GM18507 (cell line): ENCODE results near the gene MAP3K20.
A peak's percentile ranks its signal among the peaks of the same experiment; 100 is the strongest.
"Not testable (repeated sequence)": the region's sequence is repeated elsewhere in the genome, so short reads cannot be mapped to it uniquely, and the experiment has no call there.

Experiments used
- DNase-seq: peaks from one replicate; pipeline ENCODE4 v3.0.0; 2011; ENCODE audit warnings: low read depth; ENCODE audit not compliant: insufficient read length; ENCODE audit errors: extremely low spot score
- FAIRE-seq: peaks from 2 replicates; lab custom pipeline; 2011; peaks lifted over from hg19 to GRCh38; lab: Jason Lieb, UNC

The MAP3K20 gene

DNA sequence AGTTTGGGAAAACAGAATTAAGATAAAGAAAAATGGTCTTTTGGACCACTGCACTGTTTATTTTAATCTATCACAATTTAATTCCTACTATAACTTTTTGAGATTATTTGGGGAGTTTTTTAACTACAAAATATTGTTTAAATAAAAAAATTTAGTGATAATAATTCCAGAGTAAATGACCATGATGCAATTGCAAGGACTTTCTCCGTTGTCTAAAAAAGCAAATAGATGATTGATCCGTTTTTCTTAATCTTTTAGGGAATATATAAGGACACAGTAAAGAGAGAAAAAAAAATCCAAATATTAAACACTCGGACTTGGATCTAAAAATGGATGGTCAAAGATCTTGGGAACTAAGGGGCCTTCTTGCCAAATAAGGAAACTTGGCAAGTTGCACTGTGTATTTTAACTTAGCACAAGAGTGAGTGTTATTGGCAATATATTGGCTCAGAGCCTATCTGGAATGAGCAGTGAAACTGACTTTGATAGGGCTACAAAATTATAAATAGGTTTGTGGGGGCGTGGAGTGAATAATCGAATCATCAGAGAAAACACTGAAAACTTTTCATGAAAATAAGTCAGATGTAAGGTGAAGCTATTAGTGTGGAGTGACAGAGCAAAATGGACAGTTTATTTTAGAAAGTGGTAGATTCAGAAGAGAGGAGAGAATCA lies 2.0 kb downstream of the MAP3K20 start:
- DNase-seq (no peak), FAIRE-seq (no peak)

- DNase-seq (no peak), FAIRE-seq (no peak)
Measured at GRCh38 chr2:173079141-173079540, 3.5 kb downstream of the MAP3K20 start.

- no peak for DNase-seq
- FAIRE-seq: no peak
Measured at GRCh38 chr2:173079973-173080860, 4.6 kb downstream of the MAP3K20 start.

DNA sequence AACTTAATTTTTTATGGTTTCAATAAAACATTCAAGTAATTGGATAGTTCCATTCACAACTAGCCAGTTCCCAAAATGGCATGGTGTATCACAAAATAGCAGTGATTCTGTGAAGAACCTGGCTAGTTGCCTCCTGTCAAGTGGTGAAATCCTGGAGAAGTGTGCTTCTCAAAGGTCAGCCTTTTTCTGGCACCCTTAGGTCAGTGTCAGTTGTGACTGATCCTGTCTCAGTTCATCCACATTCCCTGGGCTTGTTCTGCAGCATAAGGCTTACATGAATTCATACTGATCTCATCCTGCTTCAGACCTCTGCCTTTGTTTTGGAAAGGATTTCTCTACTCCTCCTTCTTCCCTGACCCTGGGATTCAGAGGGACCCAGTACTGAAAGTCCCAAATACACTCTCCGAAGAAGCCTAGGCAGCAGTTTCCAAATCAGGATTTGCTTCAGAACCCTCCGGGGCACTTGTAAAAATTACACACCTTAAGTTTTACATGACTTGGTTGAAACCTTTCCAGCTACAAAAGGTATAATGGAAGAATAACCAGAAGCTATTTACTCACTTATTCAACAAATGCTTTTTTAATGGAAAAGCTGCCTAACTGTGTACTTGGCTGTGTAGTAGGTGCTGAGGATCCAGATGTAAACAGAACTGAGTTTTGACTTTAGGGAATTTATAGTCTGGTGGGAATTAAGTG lies 11.0 kb downstream of the MAP3K20 start:
- FAIRE-seq: no peak
- DNase-seq: no peak

GRCh38 chr2:173087214-173087581 lies 11.6 kb downstream of the MAP3K20 start:
- DNase-seq: no peak
- FAIRE-seq: no peak

DNA sequence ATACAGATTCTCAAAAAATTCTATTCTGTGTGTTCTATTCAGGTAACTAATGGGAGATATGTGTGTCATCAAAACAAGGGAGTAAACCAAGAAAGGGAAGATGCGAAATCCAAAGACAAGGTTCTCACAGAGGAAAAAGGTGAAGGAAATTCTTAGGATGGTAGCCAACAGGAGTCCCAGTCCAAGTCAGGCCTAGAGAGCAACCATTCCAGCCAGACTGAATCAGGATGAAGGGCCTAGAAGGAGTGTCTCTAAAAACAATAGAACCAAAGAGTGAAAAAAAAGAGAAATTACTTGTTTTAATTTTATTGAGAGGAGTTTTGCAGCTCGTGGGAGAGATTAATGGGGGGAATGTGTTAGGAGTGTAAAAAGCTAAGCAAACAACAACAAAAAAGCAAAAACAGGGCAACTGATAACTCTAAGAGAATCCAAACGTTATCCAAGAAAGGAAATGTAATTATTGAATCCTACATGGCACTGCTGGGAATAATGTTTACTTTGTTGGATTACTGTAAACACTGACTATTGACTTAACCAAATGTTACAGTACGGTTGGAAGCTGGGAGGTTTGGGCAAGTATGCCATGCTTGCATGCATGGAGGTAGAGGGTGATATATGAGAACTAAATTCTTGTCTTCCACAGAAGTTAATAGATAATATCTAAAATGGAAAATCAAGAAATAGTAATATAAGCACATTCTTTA lies 12.3 kb downstream of the MAP3K20 start:
- no peak for FAIRE-seq

DNA sequence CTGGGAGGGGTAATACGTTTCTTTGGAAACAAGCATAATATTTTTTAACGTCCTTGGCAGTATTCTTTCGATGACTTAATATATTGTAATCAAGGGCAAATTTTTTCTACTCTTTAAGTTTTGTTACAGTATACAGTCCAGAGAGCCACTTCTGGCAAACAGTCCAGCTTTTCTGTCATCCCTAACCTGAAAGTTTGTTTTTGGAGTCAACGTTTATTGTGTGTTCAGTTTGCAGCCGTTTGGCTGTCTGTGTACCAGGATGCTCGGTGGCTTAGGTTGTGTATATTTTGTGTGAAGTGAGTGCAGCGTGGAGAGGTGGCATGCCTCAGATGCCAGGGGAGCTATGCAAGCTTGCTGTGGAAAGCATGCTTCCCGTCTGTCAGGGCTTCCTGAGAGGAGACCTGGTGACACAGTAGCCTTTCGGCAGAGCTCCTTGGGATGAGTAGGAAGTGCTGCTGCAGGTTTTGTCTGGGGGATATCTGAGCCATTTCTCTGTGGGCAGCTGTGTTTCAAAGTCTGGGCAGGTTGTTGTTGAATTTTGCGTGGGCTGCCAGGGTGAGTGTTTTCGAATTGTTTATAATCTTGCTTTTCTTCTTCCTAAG lies 14.7 kb downstream of the MAP3K20 start:
- FAIRE-seq (no peak), DNase-seq (no peak)

More for the DNA sequence above, 12.3 kb downstream of the MAP3K20 start:
- no peak for DNase-seq

DNA sequence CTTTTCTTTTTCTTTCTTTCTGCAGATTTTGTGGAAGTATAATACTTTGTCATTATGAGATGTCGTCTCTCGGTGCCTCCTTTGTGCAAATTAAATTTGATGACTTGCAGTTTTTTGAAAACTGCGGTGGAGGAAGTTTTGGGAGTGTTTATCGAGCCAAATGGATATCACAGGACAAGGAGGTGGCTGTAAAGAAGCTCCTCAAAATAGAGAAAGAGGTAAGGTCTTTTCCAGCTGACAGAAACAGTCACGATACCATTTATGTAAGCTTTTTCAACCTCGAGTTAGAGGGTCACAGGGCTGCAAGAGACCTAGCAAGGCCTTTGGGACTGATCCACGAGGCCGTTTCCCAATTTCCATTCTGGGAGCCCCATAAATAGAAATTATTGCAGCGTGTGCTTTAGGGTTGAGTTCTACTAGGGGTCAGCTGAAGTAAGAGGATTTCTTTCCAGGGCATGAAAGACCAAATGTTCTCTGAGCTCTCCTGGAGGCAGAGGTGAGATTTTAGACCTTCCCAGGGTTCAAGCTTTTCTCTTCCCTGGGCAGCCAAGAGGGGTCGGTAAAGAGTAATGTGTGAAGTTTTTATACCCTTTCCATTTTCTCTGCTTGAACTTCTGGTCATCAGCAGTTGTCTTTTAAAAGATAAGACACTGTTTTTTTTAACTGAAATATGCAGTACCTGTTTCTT lies 15.5 kb downstream of the MAP3K20 start:
- FAIRE-seq: peak; percentile 15
- DNase-seq: no peak

DNA sequence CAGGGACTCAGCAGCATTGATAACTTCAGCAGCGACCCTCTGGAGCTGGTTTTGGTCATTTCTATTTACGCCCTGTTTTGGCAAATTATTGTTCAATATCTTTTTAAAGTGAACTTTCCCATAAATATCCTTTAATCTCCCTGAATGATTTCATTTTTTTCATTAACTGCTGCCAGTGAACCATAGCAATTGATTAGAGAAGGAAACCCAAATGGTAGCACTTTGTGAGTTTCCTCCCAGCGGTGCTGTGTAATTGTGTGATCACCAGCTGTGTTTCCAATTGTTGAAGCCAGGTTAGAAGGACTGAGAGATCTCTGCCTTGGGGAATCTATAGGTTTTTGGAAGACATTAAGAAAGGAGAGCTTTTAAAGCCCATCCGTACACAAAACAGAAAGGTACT lies 16.3 kb downstream of the MAP3K20 start:
- FAIRE-seq (no peak), DNase-seq (no peak)

DNA sequence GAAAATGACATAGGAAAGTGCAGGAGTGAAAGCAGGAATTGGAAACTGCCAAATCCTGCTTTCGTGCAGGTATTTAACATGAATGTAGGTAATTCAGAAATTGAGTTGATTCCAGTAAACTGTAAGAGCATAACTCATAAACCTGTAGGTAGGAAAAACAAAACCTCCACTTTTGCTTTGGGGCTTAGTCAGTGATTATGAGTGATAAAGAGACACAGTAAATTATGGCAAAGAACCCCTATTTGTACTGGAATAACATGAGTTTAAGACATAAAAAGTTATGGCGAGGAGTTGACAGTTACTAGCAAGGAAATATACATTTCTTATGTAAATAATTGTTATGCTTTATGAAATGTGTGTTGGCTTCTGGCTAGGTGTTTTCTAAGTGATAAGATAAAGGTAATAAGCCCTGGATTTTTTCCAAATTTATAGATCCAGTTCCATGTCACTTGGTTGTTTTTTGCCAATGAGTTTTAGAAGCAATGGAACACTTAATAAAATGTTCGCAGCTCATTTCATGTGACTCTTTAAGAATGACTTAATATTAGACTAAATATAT lies 17.3 kb downstream of the MAP3K20 start:
- no peak for FAIRE-seq
- no peak for DNase-seq

DNA sequence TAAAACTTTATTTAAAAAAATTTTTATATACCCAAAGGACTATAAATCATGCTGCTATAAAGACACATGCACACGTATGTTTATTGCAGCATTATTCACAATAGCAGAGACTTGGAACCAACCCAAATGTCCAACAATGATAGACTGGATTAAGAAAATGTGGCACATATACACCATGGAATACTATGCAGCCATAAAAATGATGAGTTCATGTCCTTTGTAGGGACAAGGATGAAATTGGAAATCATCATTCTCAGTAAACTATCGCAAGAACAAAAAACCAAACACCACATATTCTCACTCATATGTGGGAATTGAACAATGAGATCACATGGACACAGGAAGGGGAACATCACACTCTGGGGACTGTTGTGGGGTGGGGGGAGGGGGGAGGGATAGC lies 18.0 kb downstream of the MAP3K20 start:
- not testable (repeated sequence) for FAIRE-seq, DNase-seq

DNA sequence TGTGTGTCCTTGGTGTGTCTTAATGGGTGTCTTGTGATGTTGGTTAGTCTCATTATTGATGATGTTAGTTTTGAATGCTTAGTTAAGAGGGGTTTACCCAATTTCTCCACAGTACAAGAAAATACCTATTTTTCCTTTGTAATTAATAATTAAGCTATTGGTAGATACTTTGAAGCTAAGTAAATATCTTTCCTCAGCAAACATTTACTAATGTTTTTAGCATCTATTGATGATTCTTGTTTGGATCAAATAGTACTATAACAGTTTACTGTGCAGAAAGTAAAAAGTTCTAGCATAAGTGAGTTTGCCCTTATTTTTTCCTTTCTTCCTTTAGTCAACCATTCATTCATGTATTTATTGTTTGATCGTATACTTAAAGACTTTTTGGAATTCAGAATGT lies 19.1 kb downstream of the MAP3K20 start:
- FAIRE-seq (no peak), DNase-seq (no peak)

DNA sequence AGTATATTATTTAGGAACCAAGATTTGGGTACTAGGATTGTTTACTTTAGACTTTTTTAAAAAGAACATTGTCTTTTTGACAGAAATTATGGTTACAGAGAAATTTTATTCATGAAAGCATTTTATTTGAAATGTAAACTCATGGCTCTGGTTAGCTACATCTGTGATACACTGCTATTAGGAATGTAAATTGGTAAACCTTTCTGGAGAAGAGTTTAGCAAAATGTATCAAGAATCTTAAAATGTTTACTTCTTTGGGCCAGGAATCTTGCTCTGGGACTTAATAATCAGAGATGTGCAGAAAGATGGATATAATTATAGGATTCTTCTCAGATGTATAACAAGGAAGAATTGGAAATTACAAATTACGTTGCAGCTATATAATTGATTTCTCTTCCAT lies 19.7 kb downstream of the MAP3K20 start:
- DNase-seq: no peak
- no peak for FAIRE-seq

- DNase-seq: no peak
- no peak for FAIRE-seq
Measured at GRCh38 chr2:173099271-173099670, 23.6 kb downstream of the MAP3K20 start.

DNA sequence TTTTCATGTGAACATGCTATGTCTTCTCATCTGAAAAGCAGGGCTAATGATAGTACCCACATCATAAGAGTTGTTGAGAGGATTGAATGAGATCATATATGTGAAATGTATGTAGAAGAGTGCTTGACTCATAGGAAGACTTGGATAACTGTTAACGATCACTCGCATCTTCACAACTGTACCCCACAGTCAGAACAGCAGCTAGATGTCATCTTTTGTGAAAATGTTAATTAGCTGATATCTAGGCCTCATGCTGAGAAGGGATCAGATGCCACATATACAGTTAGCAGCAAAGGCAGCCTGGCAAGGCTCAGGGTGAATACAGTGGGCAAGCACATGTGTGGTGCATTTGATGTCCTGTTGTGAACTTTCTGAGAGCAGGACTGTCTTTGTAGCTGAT lies 24.2 kb downstream of the MAP3K20 start:
- FAIRE-seq (no peak), DNase-seq (no peak)

- FAIRE-seq (peak; percentile 51), DNase-seq (no peak)
Measured at GRCh38 chr2:173101687-173102086, 26.0 kb downstream of the MAP3K20 start.

GRCh38 chr2:173104156-173104555 lies 28.5 kb downstream of the MAP3K20 start:
- DNase-seq (no peak), FAIRE-seq (no peak)

DNA sequence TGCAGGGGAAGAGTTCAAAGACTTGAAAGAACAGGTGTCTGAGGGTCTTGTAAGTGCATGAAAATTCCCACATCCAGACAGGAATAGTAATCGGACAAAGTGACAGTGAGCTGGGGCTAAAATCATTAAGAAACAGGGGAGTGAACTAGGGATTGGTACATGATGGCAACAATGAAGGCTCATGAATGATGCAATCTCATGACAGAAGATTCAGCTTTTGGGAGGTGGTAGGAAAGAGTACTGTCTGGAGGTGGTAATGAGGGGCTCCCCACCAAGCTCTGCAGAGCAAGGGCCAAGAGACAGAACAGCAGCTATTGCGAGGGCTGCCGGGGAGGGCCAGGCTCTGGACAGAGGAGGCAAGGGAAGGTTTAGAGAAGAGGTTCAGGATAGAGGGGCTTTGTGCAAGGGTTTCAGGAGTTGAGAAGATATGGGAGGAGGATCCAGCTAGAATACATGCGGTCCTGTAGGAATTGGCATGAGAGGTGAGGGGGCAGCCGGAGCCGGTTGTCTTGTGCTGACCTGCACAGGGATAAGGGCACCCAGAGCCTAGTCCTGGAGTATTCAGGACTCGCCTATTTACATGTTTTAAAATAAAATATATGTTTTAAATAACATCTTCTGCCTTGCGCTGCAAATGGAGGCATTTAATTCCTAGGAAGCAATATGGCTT lies 31.4 kb downstream of the MAP3K20 start:
- FAIRE-seq: no peak

More for the DNA sequence above, 31.4 kb downstream of the MAP3K20 start:
- DNase-seq: no peak
